GM19455 (cell line): ENCODE results near the gene MAPK10.
"Not testable (repeated sequence)": the region's sequence is repeated elsewhere in the genome, so short reads cannot be mapped to it uniquely, and the experiment has no call there.

Experiments
- ATAC-seq: cut with Tn5 transposase; IDR thresholded peaks from one replicate; pipeline ENCODE4 v1.9.1; 2021; ENCODE audit not compliant: unreplicated experiment

Gene MAPK10

GRCh38 chr4:86203176-86203575 is 156.7 kb downstream of the MAPK10 start:
- no peak for ATAC-seq

- no peak for ATAC-seq
Observed at GRCh38 chr4:86185659-86186058, 174.2 kb downstream of the MAPK10 start.

GRCh38 chr4:86184901-86185285 is 175.0 kb downstream of the MAPK10 start:
- no peak for ATAC-seq

GRCh38 chr4:86184216-86184900 is 175.5 kb downstream of the MAPK10 start:
- ATAC-seq = no peak

- ATAC-seq = no peak
Observed at GRCh38 chr4:86181585-86181984, 178.3 kb downstream of the MAPK10 start.

GRCh38 chr4:86178211-86178610 is 181.6 kb downstream of the MAPK10 start:
- no peak for ATAC-seq

GRCh38 chr4:86174506-86174905 is 185.3 kb downstream of the MAPK10 start:
- ATAC-seq = no peak

- ATAC-seq = not testable (repeated sequence)
Observed at GRCh38 chr4:86168335-86168734, 191.5 kb downstream of the MAPK10 start.

GRCh38 chr4:86160426-86160825 is 199.4 kb downstream of the MAPK10 start:
- no peak for ATAC-seq

GRCh38 chr4:86159216-86159615 is 200.6 kb downstream of the MAPK10 start:
- no peak for ATAC-seq

GRCh38 chr4:86156531-86156930 is 203.3 kb downstream of the MAPK10 start:
- ATAC-seq = no peak

GRCh38 chr4:86155766-86156165 is 204.1 kb downstream of the MAPK10 start:
- no peak for ATAC-seq

- ATAC-seq = no peak
Observed at GRCh38 chr4:86152454-86152853, 207.4 kb downstream of the MAPK10 start.

- ATAC-seq = no peak
Observed at GRCh38 chr4:86151196-86151595, 208.7 kb downstream of the MAPK10 start.

- ATAC-seq = no peak
Observed at GRCh38 chr4:86141161-86141560, 218.7 kb downstream of the MAPK10 start.

GRCh38 chr4:86132468-86132867 is 227.4 kb downstream of the MAPK10 start:
- no peak for ATAC-seq

GRCh38 chr4:86131456-86131855 is 228.4 kb downstream of the MAPK10 start:
- no peak for ATAC-seq

GRCh38 chr4:86130160-86130933 is 229.5 kb downstream of the MAPK10 start:
- ATAC-seq = no peak

GRCh38 chr4:86129546-86129945 is 230.3 kb downstream of the MAPK10 start:
- no peak for ATAC-seq

GRCh38 chr4:86122404-86122803 is 237.4 kb downstream of the MAPK10 start:
- no peak for ATAC-seq

- ATAC-seq = no peak
Observed at GRCh38 chr4:86118711-86119110, 241.1 kb downstream of the MAPK10 start.

- ATAC-seq = no peak
Observed at GRCh38 chr4:86117705-86118302, 242.0 kb downstream of the MAPK10 start.
